ENCODE data around the gene PHF11.

DNA sequence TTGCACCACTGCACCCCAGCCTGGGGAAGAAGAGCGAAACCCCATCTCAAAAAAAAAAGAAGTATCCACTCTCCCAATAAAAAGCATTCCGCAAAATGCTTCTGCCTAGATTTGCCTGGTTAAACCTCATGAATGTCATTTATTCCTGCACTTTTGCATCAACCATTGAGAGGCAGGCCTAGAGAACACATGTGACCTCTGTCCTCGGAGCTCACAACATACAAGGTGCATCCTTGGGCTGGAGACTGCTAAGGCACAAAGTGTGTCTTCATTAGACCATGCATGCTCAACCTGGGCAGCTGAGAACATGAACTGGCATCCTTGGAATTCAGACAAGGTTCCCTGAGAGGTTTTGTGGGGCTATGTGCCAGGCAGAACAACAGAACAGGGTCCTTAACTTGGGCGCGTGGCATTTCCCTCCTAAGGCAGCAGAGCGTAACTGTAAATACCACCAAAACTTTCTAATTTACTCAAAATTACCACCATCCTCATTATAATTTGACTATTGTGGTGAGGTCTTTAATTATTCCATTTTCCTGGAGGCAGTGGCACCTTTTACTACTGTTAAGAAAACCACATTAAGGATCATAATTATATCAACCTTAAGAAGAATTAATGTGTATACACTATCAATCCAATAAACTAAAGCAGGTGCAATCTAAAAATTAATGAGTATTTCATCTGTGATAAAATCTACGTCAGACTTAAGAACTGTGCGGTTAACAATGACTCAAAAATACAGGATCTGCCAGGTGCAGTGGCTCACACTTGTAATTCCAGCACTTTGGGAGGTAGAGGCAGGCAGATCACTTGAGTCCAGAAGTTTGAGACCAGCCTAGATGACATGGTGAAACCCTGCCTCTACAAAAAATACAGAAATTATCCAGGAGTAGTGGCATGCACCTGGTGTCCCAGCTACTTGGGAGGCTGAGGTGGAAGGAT, 75.8 kb downstream of the PHF11 start:
- TF ChIP-seq GATA3 (IDR thresholded peaks at IDR 0.05; ENCODE audit: low read depth, low read length) (no peak), GATA2 (IDR thresholded peaks at IDR 0.05; ENCODE audit: low read depth, low read length) (no peak)

All from SH-SY5Y (cell line).